NCI-H1930 (cell line): ENCODE data around the gene GRXCR1.

Experiments used
- DNase-seq, 2 experiments: peaks; one replicate each; lab custom pipeline; 2025; lab: John Stamatoyannopoulos, UW

GRXCR1 gene

DNA sequence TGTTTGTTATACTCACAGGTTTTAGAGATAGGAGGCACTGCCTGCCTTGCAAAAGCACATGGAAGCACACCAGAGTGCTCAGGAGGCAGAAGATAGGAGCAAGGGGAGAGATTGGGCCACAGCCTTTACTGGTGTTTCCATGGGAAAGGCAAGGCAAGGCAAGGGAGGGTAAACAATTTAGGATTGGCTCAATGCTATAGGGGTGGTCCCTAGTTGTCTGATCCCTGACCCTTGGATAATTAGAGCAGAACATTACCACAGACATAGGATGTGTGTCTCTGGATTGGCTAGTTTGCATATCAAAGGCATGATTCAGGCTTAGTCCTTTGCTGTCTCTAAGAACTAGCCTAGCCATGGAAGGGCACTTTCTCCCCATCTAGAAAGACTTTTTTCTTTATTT is 36.1 kb downstream of the GRXCR1 start:
- no peak for DNase-seq

- no peak for DNase-seq
Measured at GRCh38 chr4:42942216-42942615, 49.7 kb downstream of the GRXCR1 start.

DNA sequence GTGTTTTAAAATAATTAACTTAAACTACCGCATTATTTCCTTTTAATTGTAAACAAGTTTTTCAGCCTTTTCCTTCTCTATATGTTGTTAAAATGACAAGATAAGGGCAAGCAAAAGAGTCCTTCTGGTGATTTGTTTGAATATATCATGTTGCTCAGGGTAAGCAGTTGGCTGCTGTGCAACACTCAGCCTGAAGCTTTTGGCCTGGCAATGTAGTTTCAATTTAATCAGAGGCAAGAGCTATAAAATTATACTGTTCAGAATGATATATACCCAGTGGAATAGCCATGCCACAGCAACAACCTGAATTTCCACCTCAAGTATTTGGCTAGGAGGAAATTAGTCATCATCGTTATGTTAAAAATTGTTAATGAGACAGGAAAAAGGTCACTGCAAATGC is 53.4 kb downstream of the GRXCR1 start:
- no peak for DNase-seq

DNA sequence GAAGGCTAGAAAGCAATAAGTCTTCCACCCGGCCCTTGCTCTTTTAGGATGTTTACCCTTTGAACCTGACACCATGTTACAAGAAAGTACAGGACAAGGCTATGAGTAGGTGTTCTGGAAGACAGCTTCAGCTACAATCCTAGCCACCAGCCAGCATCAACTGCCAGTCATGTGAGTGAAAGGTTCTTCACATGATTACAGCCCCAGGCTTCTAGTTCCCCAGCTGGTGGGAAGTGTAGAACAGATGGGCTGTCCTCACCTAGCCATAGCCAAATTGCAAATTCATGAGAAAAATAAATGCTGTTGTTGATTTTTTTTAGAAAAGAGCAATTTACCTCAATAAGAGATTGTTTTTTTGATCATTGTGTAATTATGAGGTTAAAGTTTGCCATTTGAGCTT is 60.8 kb downstream of the GRXCR1 start:
- no peak for DNase-seq

DNA sequence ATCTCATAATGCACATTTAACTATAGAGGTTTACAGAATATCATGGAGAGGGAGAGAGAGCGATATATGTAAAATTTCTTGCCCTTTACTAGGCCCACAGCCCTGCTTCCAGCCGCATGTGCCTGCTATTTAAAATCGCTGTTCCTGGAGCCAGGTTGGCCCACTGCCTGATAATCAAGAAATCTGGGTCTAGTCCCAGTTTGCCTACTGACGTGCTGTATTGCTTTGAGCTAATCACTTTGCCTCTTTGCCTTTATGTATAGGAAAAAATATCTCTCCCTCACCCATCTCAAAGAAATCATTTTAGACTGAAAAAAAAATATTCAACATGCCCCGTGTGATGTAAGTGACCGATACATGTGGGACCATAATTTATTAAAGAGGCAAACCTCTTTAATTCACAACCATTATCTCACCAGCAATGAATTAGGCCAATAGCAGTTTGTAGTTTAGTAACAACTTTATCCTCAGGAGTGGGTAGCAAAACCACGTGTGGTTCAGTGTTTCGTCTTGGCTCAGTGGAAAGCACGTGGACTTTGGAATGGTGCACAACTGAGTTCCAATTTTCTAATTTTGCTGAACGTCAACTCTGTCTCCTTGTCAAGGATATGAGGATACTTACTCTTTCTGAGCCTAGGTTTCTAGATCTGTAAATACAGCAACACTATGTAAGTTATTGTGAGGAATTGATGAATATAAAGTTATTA is 62.6 kb downstream of the GRXCR1 start:
- DNase-seq: no peak

DNA sequence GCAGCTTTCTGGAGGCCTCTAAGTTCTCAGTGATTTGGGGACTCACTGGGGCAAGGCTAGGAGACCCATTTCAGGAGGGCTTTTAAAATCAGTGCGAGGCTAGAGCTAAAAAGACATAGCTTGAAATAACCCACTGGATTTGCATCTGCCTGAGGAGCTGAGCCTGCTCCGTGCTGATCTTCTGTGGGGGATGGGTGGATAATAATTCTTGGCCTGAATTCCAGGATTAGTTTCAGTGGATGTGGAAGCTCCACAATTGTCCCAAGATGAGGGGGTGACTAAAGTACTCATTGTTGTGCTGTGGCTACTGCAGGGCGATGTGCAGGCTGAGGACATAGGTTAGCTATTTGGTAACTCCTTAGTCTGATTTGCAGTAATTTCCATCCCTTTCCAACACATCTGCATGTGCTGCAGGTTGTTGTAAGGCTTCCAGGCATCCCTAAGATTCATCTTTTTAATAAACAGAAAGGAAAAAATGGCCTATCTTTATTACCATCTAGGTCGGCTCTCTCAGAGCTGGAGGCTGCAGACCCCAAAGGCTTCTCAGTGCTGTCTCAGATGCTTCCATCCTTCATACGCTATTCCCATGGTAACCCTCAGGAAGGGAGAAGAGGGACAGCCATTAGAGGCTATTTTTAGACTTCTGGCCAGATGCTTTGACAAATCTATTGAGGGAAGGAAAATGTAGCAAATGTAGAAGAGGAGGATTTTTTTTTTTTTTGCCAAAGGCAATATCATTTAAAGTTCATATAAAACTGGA is 63.4 kb downstream of the GRXCR1 start:
- no peak for DNase-seq

DNA sequence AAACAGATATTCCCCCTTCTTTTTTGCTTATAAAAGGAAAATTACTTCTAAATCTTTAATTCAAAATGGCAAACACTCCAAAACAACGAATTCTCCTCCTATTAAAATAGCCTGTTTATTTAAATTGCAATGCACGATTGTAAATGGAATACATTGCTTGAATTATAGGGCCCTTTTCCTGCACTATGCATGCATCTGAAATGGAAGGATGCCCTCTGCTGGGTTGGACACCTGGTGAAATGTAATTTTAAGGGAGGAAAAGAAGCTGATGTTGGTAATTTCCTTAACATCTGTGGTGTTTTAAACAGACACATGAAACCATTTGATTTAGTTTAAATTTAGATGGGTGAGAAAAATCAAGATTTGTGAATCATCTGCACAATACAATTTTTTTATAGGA is 72.8 kb downstream of the GRXCR1 start:
- no peak for DNase-seq

GRCh38 chr4:42985976-42986375 is 93.5 kb downstream of the GRXCR1 start:
- no peak for DNase-seq

DNA sequence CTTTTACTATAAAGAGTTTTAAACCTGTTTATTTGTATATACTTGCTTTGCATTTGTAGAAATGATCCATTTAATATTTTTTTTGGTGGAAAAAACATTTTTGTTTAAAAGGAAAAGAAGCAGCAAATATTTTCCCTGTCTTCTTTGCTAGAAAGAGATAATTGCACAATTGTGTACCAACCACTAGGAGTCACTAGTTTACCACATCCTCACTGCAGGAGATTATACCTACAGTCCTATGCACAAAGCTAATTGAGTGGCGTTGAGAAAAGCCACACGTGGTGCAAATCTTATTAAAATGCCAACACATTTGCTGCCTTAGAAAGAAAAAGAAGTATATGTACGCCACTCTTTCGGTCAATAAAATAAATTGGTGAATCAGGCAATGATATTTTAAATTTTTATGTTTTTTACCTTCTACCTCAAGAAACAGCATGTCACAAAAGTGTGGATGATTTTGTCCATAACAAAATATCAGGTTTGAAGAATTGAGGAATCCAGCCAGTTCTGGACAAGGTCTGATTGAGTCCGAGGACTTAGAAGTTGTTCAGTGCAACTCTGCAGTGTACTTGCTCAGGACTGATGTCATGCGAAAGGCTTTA is 102.9 kb downstream of the GRXCR1 start:
- DNase-seq: no peak

DNA sequence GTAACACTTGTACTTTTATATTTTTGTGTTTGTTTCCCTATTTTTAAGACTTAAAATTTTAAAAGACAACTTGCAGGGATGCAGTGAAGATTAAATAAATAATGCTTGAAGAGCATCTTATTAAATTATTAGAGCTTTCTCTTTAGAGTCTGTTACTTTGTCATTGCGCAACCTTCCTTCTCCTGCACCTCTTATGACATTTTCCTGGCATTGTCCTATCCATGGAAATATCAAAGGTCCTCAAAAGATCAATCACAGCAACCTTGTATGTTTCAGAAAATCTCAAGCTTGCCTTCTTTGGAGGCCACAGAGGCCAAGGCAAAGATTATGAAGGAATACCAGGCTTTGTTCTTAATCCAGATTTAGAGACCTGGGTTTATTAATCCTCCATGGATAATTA is 116.3 kb downstream of the GRXCR1 start:
- DNase-seq: no peak

- no peak for DNase-seq
Measured at GRCh38 chr4:43014256-43014655, 121.7 kb downstream of the GRXCR1 start.

- no peak for DNase-seq
Measured at GRCh38 chr4:43041632-43042031, 149.1 kb downstream of the GRXCR1 start.

DNA sequence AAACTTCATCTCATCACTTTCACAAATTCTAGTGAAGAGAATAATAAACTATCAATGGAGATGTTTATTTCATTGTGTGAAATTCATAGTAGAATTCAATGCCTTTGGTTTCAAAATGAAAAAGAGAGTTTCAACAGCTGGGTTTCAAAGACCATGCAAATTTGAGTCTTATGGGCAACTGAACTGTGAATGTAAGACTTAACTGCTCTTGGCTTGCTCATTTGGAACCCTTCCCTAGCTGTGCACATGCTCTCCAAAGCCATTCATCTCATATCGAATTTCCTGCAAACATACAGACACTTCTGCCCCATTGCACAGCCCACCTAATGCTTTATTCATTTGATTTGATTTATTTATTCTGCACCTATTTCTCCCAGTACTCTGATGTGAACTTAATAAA is 154.5 kb downstream of the GRXCR1 start:
- DNase-seq: no peak

- DNase-seq: no peak
Measured at GRCh38 chr4:43048570-43048969, 156.1 kb downstream of the GRXCR1 start.

DNA sequence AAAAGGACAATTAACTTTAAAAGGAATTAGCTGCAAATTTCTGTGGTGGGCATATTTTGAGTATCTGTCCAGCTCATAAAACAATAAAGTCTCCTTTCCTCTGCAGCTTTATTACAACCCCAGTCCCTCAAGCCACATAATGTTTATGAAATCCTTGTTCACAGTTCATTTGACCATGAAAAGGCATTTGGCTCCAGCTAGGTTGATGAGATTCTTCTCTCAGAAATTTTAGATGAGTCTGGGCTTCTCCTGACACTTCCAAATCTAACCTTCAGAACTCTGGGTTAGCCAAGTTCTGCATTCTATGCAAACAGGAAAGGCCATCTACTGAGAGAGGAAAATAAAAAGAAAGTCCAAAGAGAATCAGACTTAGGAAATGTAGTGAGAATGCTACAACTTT is 156.8 kb downstream of the GRXCR1 start:
- DNase-seq: no peak

GRCh38 chr4:43066415-43066814 is 173.9 kb downstream of the GRXCR1 start:
- no peak for DNase-seq

DNA sequence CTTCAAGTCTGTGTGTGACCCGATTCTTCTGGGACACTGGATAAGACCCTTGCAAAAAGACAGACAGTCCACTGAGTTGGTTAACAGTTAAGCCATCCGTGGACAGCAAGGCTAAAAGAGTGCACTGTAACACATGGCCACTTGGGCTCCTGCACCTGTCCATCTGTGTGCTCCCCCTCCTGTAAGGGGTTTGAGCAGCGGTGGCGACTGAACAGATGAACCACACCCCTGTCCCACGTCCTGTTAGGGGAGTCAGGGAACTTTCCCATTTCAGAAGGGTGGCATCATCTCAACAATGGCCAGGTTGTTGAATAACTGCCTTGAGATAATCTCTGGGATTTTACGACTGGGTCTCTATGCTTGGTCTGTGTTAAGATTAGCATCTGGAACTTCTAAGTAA is 178.6 kb downstream of the GRXCR1 start:
- no peak for DNase-seq
